Neural progenitor cell (in vitro differentiated cells): ENCODE results near the gene FGF11.

Experiments used
- EZH2 ChIP-seq: fragments of 200-600 bp; sonication (generic); IDR thresholded peaks from 2 replicates; pipeline ENCODE4 v1.6.1; 2017; ENCODE audit warnings: antibody characterized with exemption, mild to moderate bottlenecking, moderate library complexity
- TF ChIP-seq, protein P1 (sequence below): fragments of 200-600 bp; sonication (generic); IDR thresholded peaks from 2 replicates; pipeline ENCODE4 v1.5.1; 2017; ENCODE audit warnings: antibody characterized with exemption, mild to moderate bottlenecking

DNA sequence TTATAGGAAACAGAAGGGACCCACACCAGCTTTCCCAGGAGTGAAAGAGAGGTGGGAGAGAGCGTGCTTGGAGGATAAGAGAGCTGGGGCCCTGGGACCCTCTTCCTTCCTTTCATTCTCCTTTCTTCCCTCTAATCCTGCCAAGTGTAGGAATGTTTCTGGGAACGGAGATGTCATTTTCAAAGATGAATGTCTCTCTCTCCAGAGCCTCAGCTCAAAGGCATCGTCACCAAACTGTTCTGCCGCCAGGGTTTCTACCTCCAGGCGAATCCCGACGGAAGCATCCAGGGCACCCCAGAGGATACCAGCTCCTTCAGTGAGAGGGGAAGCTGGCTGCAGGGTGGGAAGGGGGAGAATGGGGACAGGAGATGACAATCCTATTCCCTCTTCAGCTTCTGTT, 2.0 kb downstream of the FGF11 start:
- TF ChIP-seq, protein P1, sequence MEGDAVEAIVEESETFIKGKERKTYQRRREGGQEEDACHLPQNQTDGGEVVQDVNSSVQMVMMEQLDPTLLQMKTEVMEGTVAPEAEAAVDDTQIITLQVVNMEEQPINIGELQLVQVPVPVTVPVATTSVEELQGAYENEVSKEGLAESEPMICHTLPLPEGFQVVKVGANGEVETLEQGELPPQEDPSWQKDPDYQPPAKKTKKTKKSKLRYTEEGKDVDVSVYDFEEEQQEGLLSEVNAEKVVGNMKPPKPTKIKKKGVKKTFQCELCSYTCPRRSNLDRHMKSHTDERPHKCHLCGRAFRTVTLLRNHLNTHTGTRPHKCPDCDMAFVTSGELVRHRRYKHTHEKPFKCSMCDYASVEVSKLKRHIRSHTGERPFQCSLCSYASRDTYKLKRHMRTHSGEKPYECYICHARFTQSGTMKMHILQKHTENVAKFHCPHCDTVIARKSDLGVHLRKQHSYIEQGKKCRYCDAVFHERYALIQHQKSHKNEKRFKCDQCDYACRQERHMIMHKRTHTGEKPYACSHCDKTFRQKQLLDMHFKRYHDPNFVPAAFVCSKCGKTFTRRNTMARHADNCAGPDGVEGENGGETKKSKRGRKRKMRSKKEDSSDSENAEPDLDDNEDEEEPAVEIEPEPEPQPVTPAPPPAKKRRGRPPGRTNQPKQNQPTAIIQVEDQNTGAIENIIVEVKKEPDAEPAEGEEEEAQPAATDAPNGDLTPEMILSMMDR: no peak
- no peak for TF ChIP-seq EZH2
